Panc1 (cell line): Measurements from ENCODE around the gene ICE2.

Experiments
- POLR2AphosphoS5 ChIP-seq: IDR thresholded peaks from 2 replicates; pipeline ENCODE4 v1.6.1; 2012; ENCODE audit warnings: mild to moderate bottlenecking, low read depth, low read length, moderate library complexity
- TCF7L2 ChIP-seq: IDR thresholded peaks from 2 replicates; pipeline ENCODE4 v1.6.1; 2011; ENCODE audit warnings: mild to moderate bottlenecking, low read depth, low read length, inconsistent platforms
- TF ChIP-seq, protein P1 (sequence below): fragments of 450-650 bp; IDR thresholded peaks from 2 replicates; pipeline ENCODE4 v1.5.1; 2017; ENCODE audit warnings: mild to moderate bottlenecking
- TF ChIP-seq, protein P2 (sequence below), 2 experiments: IDR thresholded peaks; 2 replicates each; pipeline ENCODE4 v1.6.1; 2011 to 2012; ENCODE audit warnings: low read depth in 2 of 2, control low read depth in 1 of 2, low read length in 1 of 2, mild to moderate bottlenecking in 1 of 2, moderate library complexity in 1 of 2; ENCODE audit not compliant: insufficient read depth in 1 of 2

DNA sequence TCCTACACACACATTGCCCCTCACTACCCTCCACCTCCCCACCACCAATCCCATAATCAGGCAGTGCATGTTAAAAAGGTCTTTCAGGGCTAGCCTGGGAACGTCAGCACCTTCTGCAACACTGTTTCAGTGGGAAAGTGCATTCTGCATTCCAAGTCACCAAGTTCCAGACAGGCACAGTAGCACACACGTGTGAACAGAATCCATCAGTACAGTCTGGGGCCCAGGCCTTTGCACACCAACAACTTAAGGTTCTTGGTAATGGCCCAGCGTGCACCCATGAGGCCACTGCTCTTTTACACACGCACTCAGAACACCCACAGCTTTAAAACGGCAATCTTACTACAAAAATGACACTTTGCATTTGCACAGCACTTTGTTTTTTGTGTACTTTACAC, 82.4 kb downstream of the ICE2 start:
- TF ChIP-seq, protein P1, sequence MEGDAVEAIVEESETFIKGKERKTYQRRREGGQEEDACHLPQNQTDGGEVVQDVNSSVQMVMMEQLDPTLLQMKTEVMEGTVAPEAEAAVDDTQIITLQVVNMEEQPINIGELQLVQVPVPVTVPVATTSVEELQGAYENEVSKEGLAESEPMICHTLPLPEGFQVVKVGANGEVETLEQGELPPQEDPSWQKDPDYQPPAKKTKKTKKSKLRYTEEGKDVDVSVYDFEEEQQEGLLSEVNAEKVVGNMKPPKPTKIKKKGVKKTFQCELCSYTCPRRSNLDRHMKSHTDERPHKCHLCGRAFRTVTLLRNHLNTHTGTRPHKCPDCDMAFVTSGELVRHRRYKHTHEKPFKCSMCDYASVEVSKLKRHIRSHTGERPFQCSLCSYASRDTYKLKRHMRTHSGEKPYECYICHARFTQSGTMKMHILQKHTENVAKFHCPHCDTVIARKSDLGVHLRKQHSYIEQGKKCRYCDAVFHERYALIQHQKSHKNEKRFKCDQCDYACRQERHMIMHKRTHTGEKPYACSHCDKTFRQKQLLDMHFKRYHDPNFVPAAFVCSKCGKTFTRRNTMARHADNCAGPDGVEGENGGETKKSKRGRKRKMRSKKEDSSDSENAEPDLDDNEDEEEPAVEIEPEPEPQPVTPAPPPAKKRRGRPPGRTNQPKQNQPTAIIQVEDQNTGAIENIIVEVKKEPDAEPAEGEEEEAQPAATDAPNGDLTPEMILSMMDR, result no peak
- TF ChIP-seq, protein P2, sequence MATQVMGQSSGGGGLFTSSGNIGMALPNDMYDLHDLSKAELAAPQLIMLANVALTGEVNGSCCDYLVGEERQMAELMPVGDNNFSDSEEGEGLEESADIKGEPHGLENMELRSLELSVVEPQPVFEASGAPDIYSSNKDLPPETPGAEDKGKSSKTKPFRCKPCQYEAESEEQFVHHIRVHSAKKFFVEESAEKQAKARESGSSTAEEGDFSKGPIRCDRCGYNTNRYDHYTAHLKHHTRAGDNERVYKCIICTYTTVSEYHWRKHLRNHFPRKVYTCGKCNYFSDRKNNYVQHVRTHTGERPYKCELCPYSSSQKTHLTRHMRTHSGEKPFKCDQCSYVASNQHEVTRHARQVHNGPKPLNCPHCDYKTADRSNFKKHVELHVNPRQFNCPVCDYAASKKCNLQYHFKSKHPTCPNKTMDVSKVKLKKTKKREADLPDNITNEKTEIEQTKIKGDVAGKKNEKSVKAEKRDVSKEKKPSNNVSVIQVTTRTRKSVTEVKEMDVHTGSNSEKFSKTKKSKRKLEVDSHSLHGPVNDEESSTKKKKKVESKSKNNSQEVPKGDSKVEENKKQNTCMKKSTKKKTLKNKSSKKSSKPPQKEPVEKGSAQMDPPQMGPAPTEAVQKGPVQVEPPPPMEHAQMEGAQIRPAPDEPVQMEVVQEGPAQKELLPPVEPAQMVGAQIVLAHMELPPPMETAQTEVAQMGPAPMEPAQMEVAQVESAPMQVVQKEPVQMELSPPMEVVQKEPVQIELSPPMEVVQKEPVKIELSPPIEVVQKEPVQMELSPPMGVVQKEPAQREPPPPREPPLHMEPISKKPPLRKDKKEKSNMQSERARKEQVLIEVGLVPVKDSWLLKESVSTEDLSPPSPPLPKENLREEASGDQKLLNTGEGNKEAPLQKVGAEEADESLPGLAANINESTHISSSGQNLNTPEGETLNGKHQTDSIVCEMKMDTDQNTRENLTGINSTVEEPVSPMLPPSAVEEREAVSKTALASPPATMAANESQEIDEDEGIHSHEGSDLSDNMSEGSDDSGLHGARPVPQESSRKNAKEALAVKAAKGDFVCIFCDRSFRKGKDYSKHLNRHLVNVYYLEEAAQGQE (IDR thresholded peaks at IDR 0.05; ENCODE audit: insufficient read depth in 1 of 2, low read depth in 2 of 2, low read length in 1 of 2), result no peak
- TF ChIP-seq POLR2AphosphoS5, result peak; percentile 90
- no peak for TF ChIP-seq TCF7L2
